NCI-H1436 treated with DMSO at 0.1 percent for 48 hours (cell line): Measurements from ENCODE around the gene ZNF276.
"Not testable (repeated sequence)": the region's sequence is repeated elsewhere in the genome, so short reads cannot be mapped to it uniquely, and the experiment has no call there.

Experiments used
- DNase-seq: peaks from one replicate; lab custom pipeline; 2025; lab: John Stamatoyannopoulos, UW

The ZNF276 gene

GRCh38 chr16:89738072-89738377 is 16.7 kb downstream of the ZNF276 start:
- DNase-seq: no peak

- DNase-seq: no peak
Measured at GRCh38 chr16:89738538-89739317, 17.4 kb downstream of the ZNF276 start.

GRCh38 chr16:89739383-89739782 is 18.0 kb downstream of the ZNF276 start:
- DNase-seq: no peak

GRCh38 chr16:89741342-89742014 is 20.1 kb downstream of the ZNF276 start:
- no peak for DNase-seq

GRCh38 chr16:89742948-89743347 is 21.6 kb downstream of the ZNF276 start:
- DNase-seq: no peak

- no peak for DNase-seq
Measured at GRCh38 chr16:89744813-89745212, 23.5 kb downstream of the ZNF276 start.

GRCh38 chr16:89746043-89746442 is 24.7 kb downstream of the ZNF276 start:
- DNase-seq: no peak

GRCh38 chr16:89748076-89748475 is 26.7 kb downstream of the ZNF276 start:
- no peak for DNase-seq

GRCh38 chr16:89748921-89749320 is 27.6 kb downstream of the ZNF276 start:
- no peak for DNase-seq

- no peak for DNase-seq
Measured at GRCh38 chr16:89749637-89750036, 28.3 kb downstream of the ZNF276 start.

- DNase-seq: no peak
Measured at GRCh38 chr16:89759746-89760340, 38.5 kb downstream of the ZNF276 start.

GRCh38 chr16:89761304-89761922 is 40.1 kb downstream of the ZNF276 start:
- no peak for DNase-seq

GRCh38 chr16:89764711-89765201 is 43.4 kb downstream of the ZNF276 start:
- DNase-seq: no peak

- no peak for DNase-seq
Measured at GRCh38 chr16:89765292-89765830, 44.0 kb downstream of the ZNF276 start.

GRCh38 chr16:89770367-89770766 is 49.0 kb downstream of the ZNF276 start:
- DNase-seq: no peak

GRCh38 chr16:89775223-89775622 is 53.9 kb downstream of the ZNF276 start:
- DNase-seq: no peak

GRCh38 chr16:89778211-89778610 is 56.9 kb downstream of the ZNF276 start:
- not testable (repeated sequence) for DNase-seq

GRCh38 chr16:89779231-89779908 is 58.0 kb downstream of the ZNF276 start:
- DNase-seq: no peak

- no peak for DNase-seq
Measured at GRCh38 chr16:89779909-89780305, 58.6 kb downstream of the ZNF276 start.

GRCh38 chr16:89782489-89782888 is 61.2 kb downstream of the ZNF276 start:
- no peak for DNase-seq

- not testable (repeated sequence) for DNase-seq
Measured at GRCh38 chr16:89783952-89784351, 62.6 kb downstream of the ZNF276 start.

GRCh38 chr16:89784406-89784805 is 63.1 kb downstream of the ZNF276 start:
- no peak for DNase-seq
